ENCODE data around the gene MYOZ3. TPM values are rescaled to one million over a fixed set of nuclear protein-coding genes. Genes with fewer than 3 reads are reported as not detected.
A peak's percentile ranks its signal among the peaks of the same experiment; 100 is the strongest.

The MYOZ3 gene
- polyA plus RNA-seq, 1 of the 3 experiments (the other 2 are of a cell fraction): 0.26 TPM

DNA sequence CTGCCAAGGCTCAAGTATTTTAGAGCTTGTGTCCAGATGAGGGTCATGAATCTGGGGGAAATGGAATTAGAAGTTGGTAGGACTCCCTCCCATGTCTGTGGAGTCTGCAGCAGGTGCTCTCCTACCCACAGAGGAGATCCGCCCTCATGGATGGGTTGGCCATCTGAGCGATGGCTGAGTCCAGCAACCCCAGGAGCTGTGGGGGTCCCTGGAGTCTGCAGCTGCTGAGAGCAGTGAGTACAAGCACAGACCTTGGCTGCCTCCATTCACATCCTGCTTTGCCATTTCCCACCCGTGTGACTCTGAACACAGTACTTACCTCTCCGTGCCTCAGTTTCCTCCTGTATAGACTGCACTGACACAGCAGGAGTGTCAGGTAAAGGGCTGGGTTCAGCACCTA lies 46.4 kb upstream of the MYOZ3 start:
- H3K4me3 ChIP-seq (ENCODE audit: low read depth in 2 of 2, low read length in 1 of 2): no peak overlapping the region
- no peaks in the 10 kb centered on the region for H4K20me1 ChIP-seq (ENCODE audit: insufficient read depth)
- DNase-seq: no peak
- TF ChIP-seq TCF12 (IDR thresholded peaks at IDR 0.05) (no peak), NFIC (IDR thresholded peaks at IDR 0.05; ENCODE audit: borderline replicate concordance) (no peak), IRF3 (IDR thresholded peaks at IDR 0.05; ENCODE audit: low read depth, low read length) (no peak), POLR2AphosphoS5 (IDR thresholded peaks at IDR 0.05; ENCODE audit: low read depth, low read length) (no peak), NRF1 (IDR thresholded peaks at IDR 0.05; ENCODE audit: low read depth, low read length) (no peak), MAX (IDR thresholded peaks at IDR 0.05; ENCODE audit: low read depth) (no peak), EZH2phosphoT487 (IDR thresholded peaks at IDR 0.05; ENCODE audit: borderline replicate concordance, low read depth) (no peak), SIN3A (IDR thresholded peaks at IDR 0.05; ENCODE audit: borderline replicate concordance, low read depth, low read length) (no peak)
- TF ChIP-seq, protein P1, sequence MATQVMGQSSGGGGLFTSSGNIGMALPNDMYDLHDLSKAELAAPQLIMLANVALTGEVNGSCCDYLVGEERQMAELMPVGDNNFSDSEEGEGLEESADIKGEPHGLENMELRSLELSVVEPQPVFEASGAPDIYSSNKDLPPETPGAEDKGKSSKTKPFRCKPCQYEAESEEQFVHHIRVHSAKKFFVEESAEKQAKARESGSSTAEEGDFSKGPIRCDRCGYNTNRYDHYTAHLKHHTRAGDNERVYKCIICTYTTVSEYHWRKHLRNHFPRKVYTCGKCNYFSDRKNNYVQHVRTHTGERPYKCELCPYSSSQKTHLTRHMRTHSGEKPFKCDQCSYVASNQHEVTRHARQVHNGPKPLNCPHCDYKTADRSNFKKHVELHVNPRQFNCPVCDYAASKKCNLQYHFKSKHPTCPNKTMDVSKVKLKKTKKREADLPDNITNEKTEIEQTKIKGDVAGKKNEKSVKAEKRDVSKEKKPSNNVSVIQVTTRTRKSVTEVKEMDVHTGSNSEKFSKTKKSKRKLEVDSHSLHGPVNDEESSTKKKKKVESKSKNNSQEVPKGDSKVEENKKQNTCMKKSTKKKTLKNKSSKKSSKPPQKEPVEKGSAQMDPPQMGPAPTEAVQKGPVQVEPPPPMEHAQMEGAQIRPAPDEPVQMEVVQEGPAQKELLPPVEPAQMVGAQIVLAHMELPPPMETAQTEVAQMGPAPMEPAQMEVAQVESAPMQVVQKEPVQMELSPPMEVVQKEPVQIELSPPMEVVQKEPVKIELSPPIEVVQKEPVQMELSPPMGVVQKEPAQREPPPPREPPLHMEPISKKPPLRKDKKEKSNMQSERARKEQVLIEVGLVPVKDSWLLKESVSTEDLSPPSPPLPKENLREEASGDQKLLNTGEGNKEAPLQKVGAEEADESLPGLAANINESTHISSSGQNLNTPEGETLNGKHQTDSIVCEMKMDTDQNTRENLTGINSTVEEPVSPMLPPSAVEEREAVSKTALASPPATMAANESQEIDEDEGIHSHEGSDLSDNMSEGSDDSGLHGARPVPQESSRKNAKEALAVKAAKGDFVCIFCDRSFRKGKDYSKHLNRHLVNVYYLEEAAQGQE (IDR thresholded peaks at IDR 0.05; ENCODE audit: low read depth, low read length): no peak
- POLR2A ChIA-PET: interaction anchor here (0.9 to 1.4 kb wide), 3 partner anchors 10 to 13 kb away, joined by 3 to 7 read pairs (median 4); no protein-coding TSS in a partner anchor
- peaks cover 0 to 85% of the 10 kb centered on the region in 2 experiments; a peak in 3 of 4 replicates for H3K4me1 ChIP-seq (ENCODE audit: control insufficient read depth in 1 of 2, insufficient read depth in 2 of 2, low read depth in 1 of 2, low read length in 1 of 2)
- peaks cover 0 to 10% of the 10 kb centered on the region in 2 experiments for H3K36me3 ChIP-seq (replicated peaks in 1 of 2; ENCODE audit: control insufficient read depth in 1 of 2, insufficient read depth in 2 of 2, low read length in 1 of 2)
- CTCF ChIA-PET: interaction anchor here (0.6 to 4.8 kb wide), 11 partner anchors 9 to 86 kb away, joined by 3 to 32 read pairs (median 7); partner anchors contain the start of genes MYOZ3, RBM22 and SYNPO
- H3K9ac ChIP-seq: no peak overlapping the region
- no peak overlapping the region for H3K4me2 ChIP-seq
- no peaks in the 10 kb centered on the region for H3K79me2 ChIP-seq (ENCODE audit: insufficient read depth)
- H3K27me3 ChIP-seq (ENCODE audit: insufficient read depth): no peaks in the 10 kb centered on the region
- no peaks in the 10 kb centered on the region for H3K9me3 ChIP-seq
- H2AFZ ChIP-seq (ENCODE audit: low read depth): no peak overlapping the region
- H3K27ac ChIP-seq (ENCODE audit: low read depth in 2 of 2, low read length in 1 of 2): peak overlapping the region in 1 of 2 experiments; percentile 86; a peak in 2 of 4 replicates
- H3K9me2 ChIP-seq: no peaks in the 10 kb centered on the region
- WGBS (ENCODE audit: low lambda C conversion rate): 100% methylated on average over 3 of the region's 4 CpGs
- no peaks in the 10 kb centered on the region for H3F3A ChIP-seq (replicated peaks; ENCODE audit: insufficient read depth)

GRCh38 chr5:150615141-150615699 lies 45.8 kb upstream of the MYOZ3 start:
- ChIA-PET CTCF (interaction anchor here (0.6 to 4.8 kb wide), 10 partner anchors 9 to 86 kb away, joined by 3 to 32 read pairs (median 7); partner anchors contain the start of genes MYOZ3, RBM22 and SYNPO), POLR2A (interaction anchor here (0.9 to 1.4 kb wide), 3 partner anchors 11 to 14 kb away, joined by 3 to 7 read pairs (median 4); no protein-coding TSS in a partner anchor)
- no peaks in the 10 kb centered on the region for H3K9me2 ChIP-seq
- no peaks in the 10 kb centered on the region for H3K9me3 ChIP-seq
- no peak overlapping the region for H2AFZ ChIP-seq (ENCODE audit: low read depth)
- H3K4me3 ChIP-seq (ENCODE audit: low read depth in 2 of 2, low read length in 1 of 2): no peak overlapping the region
- no peak overlapping the region for H3K4me2 ChIP-seq
- peaks cover 0 to 14% of the 10 kb centered on the region in 2 experiments for H3K36me3 ChIP-seq (replicated peaks in 1 of 2; ENCODE audit: control insufficient read depth in 1 of 2, insufficient read depth in 2 of 2, low read length in 1 of 2)
- peak overlapping the region in 1 of 2 experiments; percentile 86; a peak in 2 of 4 replicates for H3K27ac ChIP-seq (ENCODE audit: low read depth in 2 of 2, low read length in 1 of 2)
- peaks cover 0 to 82% of the 10 kb centered on the region in 2 experiments; a peak in 3 of 4 replicates for H3K4me1 ChIP-seq (ENCODE audit: control insufficient read depth in 1 of 2, insufficient read depth in 2 of 2, low read depth in 1 of 2, low read length in 1 of 2)
- H3K79me2 ChIP-seq (ENCODE audit: insufficient read depth): no peaks in the 10 kb centered on the region
- no peak overlapping the region for H3K9ac ChIP-seq
- no peaks in the 10 kb centered on the region for H3K27me3 ChIP-seq (ENCODE audit: insufficient read depth)
- no peaks in the 10 kb centered on the region for H4K20me1 ChIP-seq (ENCODE audit: insufficient read depth)
- H3F3A ChIP-seq (replicated peaks; ENCODE audit: insufficient read depth): no peaks in the 10 kb centered on the region
- no peak for DNase-seq
- TF ChIP-seq USF2 (IDR thresholded peaks at IDR 0.05; ENCODE audit: borderline replicate concordance, low read depth, low read length): no peak
- WGBS (ENCODE audit: low lambda C conversion rate): 70% methylated on average over 17 of the region's 17 CpGs
